Airway epithelial cell (primary cell): ENCODE data around the gene C6orf163. TPM values are rescaled to one million over a fixed set of nuclear protein-coding genes. Genes with fewer than 3 reads are reported as not detected.

ENCODE experiments used
- total RNA-seq: library from RNA; depleted of rRNA; stranded (reverse); fragments of >200 nt; gene quantifications from 2 replicates; pipeline ENCODE4 v1.2.3, GENCODE V29; 2015

The C6orf163 gene
- 0.56 and 1.1 TPM in 2 replicates for total RNA-seq

DNA sequence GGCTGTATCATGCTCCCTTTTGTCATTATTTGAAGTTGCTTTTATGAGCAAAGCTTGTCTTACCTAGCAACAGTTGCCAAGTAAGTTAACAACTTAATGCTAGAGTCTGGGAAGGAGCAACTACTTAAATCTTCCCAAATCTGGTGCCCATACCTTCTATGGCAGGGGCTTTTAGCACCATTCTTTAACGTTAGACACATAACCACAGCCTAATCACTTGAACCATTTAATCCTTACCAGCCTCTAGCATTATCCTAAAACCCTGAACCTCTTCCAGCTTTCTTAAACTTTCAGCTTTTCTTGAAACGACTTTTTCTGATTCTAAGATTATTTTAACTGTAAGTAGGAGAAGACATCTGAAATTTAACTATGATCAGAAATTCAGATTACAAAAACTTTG, at the start of gene C6orf163:
Gene C6orf163 (plus strand): TSS at position 83 of the 400 bp plus-strand sequence. CDS start 287 bp downstream, at position 370.

DNA sequence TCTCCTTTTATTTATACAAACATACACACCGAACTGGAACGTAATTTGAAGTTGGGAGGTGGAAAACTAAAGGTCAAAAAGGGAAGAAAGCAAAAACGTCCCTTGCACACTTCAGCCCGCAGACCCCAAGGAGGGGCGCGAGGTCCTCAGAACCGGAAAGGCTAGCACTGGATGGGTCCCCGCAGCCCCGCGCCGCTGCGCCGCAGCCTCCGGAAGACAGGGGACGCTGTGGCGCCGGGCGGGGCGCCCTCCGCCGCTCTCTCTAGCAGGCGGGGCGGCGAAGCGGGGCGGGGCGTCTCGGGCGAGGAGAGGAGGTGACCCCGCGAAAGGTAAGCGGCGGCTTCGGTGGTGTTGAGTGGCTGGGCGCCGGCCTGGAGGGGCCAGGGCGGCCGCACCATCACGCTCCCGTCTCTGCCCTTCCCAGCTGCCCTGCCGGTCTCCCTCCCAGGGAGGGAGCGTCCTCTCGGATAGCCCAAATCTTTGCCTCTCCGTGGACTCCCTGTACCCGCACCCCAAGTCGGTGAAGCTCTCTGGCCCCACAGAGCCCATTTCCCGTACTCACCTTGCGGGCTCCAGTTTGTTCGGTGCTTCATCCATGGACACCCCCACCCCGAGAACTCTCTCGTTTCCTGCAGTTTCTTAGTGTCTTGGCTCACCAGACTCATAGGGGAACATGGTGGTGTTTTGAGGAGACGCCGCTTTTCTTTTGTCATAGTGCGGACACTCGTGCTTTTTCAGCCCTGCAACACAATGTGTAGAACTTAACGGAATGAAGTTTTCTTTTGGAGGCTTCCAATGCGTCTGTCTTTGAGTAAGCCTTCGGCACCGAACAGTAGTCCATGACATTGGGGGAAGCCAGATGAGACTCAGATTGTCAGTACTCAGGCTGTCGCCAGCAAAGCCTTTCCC, 22.1 kb upstream of the C6orf163 start, which contains the start of gene SMIM8:
Gene SMIM8 (plus strand): TSS at position 285 of the 909 bp plus-strand sequence. CDS start 14,444 bp downstream, outside the sequence.

DNA sequence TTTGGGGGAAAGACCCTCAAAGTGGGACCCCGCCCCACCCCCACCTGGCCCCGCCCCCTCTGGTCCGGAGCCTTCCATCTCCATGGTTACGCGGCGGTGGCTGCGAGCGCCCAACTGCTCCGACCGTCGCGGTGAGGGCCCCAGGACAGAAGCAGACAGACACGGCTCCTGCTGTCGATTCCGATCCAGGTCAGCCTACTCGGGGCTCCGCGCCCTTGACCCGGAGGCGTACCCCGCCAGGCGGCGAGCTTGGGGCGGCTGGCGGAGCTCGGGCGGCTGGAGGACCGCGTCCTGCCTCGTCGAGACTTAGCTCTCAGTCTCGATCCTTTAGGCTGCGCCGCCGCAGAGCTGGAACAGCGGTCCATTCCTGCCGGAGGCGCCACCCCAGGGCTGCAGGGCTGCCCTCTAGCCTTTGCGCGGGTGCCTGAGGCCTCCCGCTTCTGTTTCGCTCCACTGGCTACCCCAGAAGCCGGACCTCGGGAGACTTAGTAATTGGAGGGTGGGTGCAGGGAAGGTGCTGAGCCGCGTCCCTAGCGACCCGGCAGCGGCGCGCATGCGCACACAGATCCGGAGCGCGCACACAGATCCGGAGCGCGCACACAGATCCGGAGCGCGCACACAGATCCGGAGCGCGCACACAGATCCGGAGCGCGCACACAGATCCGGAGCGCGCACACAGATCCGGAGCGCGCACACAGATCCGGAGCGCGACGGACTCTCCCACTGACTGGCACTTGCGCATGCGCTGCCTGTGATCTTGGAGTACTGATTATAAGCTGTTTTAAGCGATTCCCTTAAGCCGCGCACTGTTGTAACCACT, 63.5 kb downstream of the C6orf163 start, which contains the start of gene CFAP206:
Gene CFAP206 (plus strand): TSS at position 72 of the 820 bp plus-strand sequence. CDS start 1,868 bp downstream, outside the sequence.

Other genes with a start within 250 kb of the C6orf163 start
- not detected in 2 replicates for gene CGA, start 249.7 kb upstream of the C6orf163 start, total RNA-seq
- gene ZNF292, start 189.2 kb upstream of the C6orf163 start, total RNA-seq, result 5.2 and 10.6 TPM in 2 replicates
- gene SMIM8, start 22.2 kb upstream of the C6orf163 start, total RNA-seq, result 3.6 and 3.7 TPM in 2 replicates
- gene GJB7, start 15.5 kb upstream of the C6orf163 start, total RNA-seq, result not detected in 2 replicates
- 0.14 TPM in 1 of 2 replicates, not detected in the other for gene CFAP206, start 63.2 kb downstream of the C6orf163 start, total RNA-seq
- gene SLC35A1, start 128.2 kb downstream of the C6orf163 start, total RNA-seq, result 8.5 and 12.2 TPM in 2 replicates
- gene RARS2, start 245.2 kb downstream of the C6orf163 start, total RNA-seq, result 21.4 and 21.6 TPM in 2 replicates
- 14.5 and 21.4 TPM in 2 replicates for gene ORC3, start 245.3 kb downstream of the C6orf163 start, total RNA-seq